K562 (cell line): ENCODE measurements around the gene PRKAG1. TPM values are rescaled to one million over a fixed set of nuclear protein-coding genes. Genes with fewer than 3 reads are reported as not detected.

Experiments used
- ATAC-seq: fragments of 200-7000 bp; cut with Tn5 transposase; 3 replicates; pipeline ENCODE4 v1.9.1; 2020; ENCODE audit warnings: moderate library complexity
- BruUV-seq: library from RNA; stranded (reverse); fragments of 400-500 nt; replicated peaks from 2 replicates; lab custom pipeline; 2021; lab: Mats Ljungman, UMichigan
- CTCF ChIA-PET: fragments of 300-600 bp; formaldehyde crosslinking; extraction: SDS; loops from one replicate; lab custom pipeline; 2021; ENCODE audit warnings: low intra/inter-chr PET ratio; lab: Yijun Ruan, JAX
- POLR2A ChIA-PET: fragments of 300-600, 350-650 bp; sonication (Branson Sonifier 250); formaldehyde crosslinking; extraction: SDS; loops from one replicate; lab custom pipeline; 2021; ENCODE audit warnings: antibody characterized with exemption, inconsistent platforms; lab: Yijun Ruan, JAX
- DNase-seq, 4 experiments: peaks; one replicate each; pipeline versions ENCODE4 v3.0.0 to v3.0.0-alpha.2; 2011 to 2018; ENCODE audit warnings: low spot score in 3 of 4, mixed read lengths in 3 of 4; ENCODE audit errors: extremely low read depth in 1 of 4
- FAIRE-seq: peaks from 2 replicates; lab custom pipeline; 2011; peaks lifted over from hg19 to GRCh38; lab: Jason Lieb, UNC
- H2AFZ ChIP-seq: 2 replicates; pipeline ENCODE4 v1.6.0; 2011; ENCODE audit warnings: low read depth, low read length, control low read depth, inconsistent platforms
- H3K27ac ChIP-seq: fragments of 200-600 bp; 3 replicates; pipeline ENCODE4 v1.8.0; 2011; ENCODE audit warnings: low read depth, mild to moderate bottlenecking, control low read depth, inconsistent platforms, low read length, moderate library complexity, mixed read lengths; ENCODE audit errors: extremely low read depth
- H3K27me3 ChIP-seq, 2 experiments: fragments of 300-600 bp in 1 of 2; 2 replicates in 1 of 2; 3 replicates in 1 of 2; pipeline versions ENCODE4 v1.6.0 to v1.8.0; 2011; ENCODE audit warnings: inconsistent platforms in 2 of 2, low read length in 2 of 2, mild to moderate bottlenecking in 1 of 2, mixed read lengths in 1 of 2, moderate library complexity in 1 of 2; ENCODE audit not compliant: control insufficient read depth in 2 of 2, insufficient read depth in 2 of 2
- H3K36me3 ChIP-seq: fragments of 300-600 bp; 3 replicates; pipeline ENCODE4 v1.8.0; 2011; ENCODE audit warnings: mild to moderate bottlenecking, low read length, inconsistent platforms; ENCODE audit not compliant: control insufficient read depth, insufficient read depth
- H3K4me1 ChIP-seq, 2 experiments: fragments of 200-600 bp in 1 of 2; replicated peaks in 1 of 2; 2 replicates in 1 of 2; 3 replicates in 1 of 2; pipeline versions ENCODE4 v1.5.1 to v1.8.0; 2011; ENCODE audit warnings: inconsistent platforms in 2 of 2, low read length in 2 of 2, mild to moderate bottlenecking in 1 of 2, mixed read lengths in 1 of 2, moderate library complexity in 1 of 2; ENCODE audit not compliant: control insufficient read depth in 2 of 2, insufficient read depth in 2 of 2
- H3K4me2 ChIP-seq: 2 replicates; pipeline ENCODE4 v1.6.1; 2011; ENCODE audit warnings: low read length, control low read depth, inconsistent platforms, mixed read lengths; ENCODE audit not compliant: insufficient read depth
- H3K4me3 ChIP-seq: fragments of 200-600 bp; sonication (generic), shearing (Covaris generic); 2 replicates; pipeline ENCODE4 v1.5.1; 2016; ENCODE audit warnings: control low read depth, inconsistent platforms
- H3K79me2 ChIP-seq: fragments of 200-600 bp; 3 replicates; pipeline ENCODE4 v1.8.0; 2011; ENCODE audit warnings: low read length, inconsistent platforms; ENCODE audit not compliant: control insufficient read depth, insufficient read depth
- H3K9ac ChIP-seq, 2 experiments: 2 replicates each; pipeline versions ENCODE4 v1.6.0 to v1.6.1; 2011; ENCODE audit warnings: low read depth in 2 of 2, low read length in 2 of 2, control low read depth in 1 of 2, inconsistent platforms in 1 of 2, mild to moderate bottlenecking in 1 of 2, mixed read lengths in 1 of 2; ENCODE audit not compliant: insufficient read depth in 1 of 2
- H3K9me1 ChIP-seq: one replicate; pipeline ENCODE4 v1.6.0; 2011; ENCODE audit warnings: inconsistent platforms, mild to moderate bottlenecking, low read length, moderate library complexity; ENCODE audit not compliant: control insufficient read depth, insufficient read depth
- H3K9me3 ChIP-seq: replicated peaks from 2 replicates; pipeline ENCODE4 v1.5.1; 2011; ENCODE audit warnings: low read depth, low read length, inconsistent platforms; ENCODE audit not compliant: control insufficient read depth, insufficient read depth
- H4K20me1 ChIP-seq: replicated peaks from 2 replicates; pipeline ENCODE4 v1.6.1; 2011; ENCODE audit warnings: low read length, inconsistent platforms, mixed read lengths; ENCODE audit not compliant: control insufficient read depth, insufficient read depth
- CBFA2T3 ChIP-seq: fragments of 450-650 bp; IDR thresholded peaks from 2 replicates; pipeline ENCODE4 v1.6.1; 2017
- REST ChIP-seq, 2 experiments: fragments of 450-650 bp; formaldehyde crosslinking in 1 of 2; IDR thresholded peaks; 2 replicates each; pipeline versions ENCODE4 v1.4.0 to v1.6.1; 2014 to 2020; ENCODE audit warnings: mild to moderate bottlenecking in 2 of 2, borderline replicate concordance in 1 of 2, low read depth in 1 of 2
- TCF3 ChIP-seq: sonication (generic); formaldehyde crosslinking; IDR thresholded peaks from 2 replicates; pipeline ENCODE4 v1.4.0; 2020; ENCODE audit warnings: mild to moderate bottlenecking, missing genetic modification reagents
- U2AF1 ChIP-seq: fragments of 200-400 bp; formaldehyde crosslinking; optimal IDR thresholded peaks from 2 replicates; pipeline ENCODE3; 2017; ENCODE audit warnings: mild to moderate bottlenecking, low read depth, low read length, moderate library complexity
- USF2 ChIP-seq: sonication (generic); formaldehyde crosslinking; IDR thresholded peaks from 2 replicates; pipeline ENCODE4 v1.5.0; 2020; ENCODE audit warnings: missing genetic modification reagents
- ZNF75A ChIP-seq: fragments of 450-650 bp; formaldehyde crosslinking; IDR thresholded peaks from 2 replicates; pipeline ENCODE4 v1.4.0; 2020; ENCODE audit warnings: mild to moderate bottlenecking
- WGBS: fragments of 100-300 bp; shearing (Covaris generic); methylation state at CpG from one replicate; pipeline ENCODE4 v1.1.6; 2016; ENCODE audit warnings: low coverage, mixed read lengths; ENCODE audit not compliant: insufficient coverage; ENCODE audit errors: missing lambda C conversion rate; 5-methylcytosine and 5-hydroxymethylcytosine counted together
- in situ Hi-C: fragments of 300-500 bp; cut with MboI; formaldehyde crosslinking; loops from 4 replicates; pipeline ENCODE4 v1.15.0; 2018; ENCODE audit warnings: inconsistent platforms, mixed read lengths
- intact Hi-C: fragments of 100-400 bp; cut with micrococcal nuclease; formaldehyde crosslinking; loops from 2 replicates; pipeline ENCODE4 v1.14.2; 2022
- polyA plus RNA-seq, 8 experiments: library from polyadenylated mRNA; depleted of rRNA in 4 of 8; stranded (reverse) in 5 of 8; unstranded in 3 of 8; fragments of >200 nt; fragmentation: Nextera tagmentation in 2 of 8; fragmentation: Illumina TruSeq in 1 of 8; extraction: Ambion mirVana in 2 of 8; extraction: Trizol in 1 of 8; gene quantifications; 2 replicates each; pipeline versions ENCODE4 v1.2.1 to v1.2.3, GENCODE V29; 2011 to 2014; ENCODE audit warnings: inconsistent platforms in 1 of 8, missing spikeins in 1 of 8
- total RNA-seq, 7 experiments: library from RNA; depleted of rRNA in 6 of 7; stranded (reverse); fragments of >200 nt in 6 of 7; fragmentation: Illumina TruSeq in 2 of 7; extraction: Trizol in 2 of 7; gene quantifications; 2 replicates each; pipeline versions ENCODE4 v1.2.1 to v1.2.3, GENCODE V29; 2011 to 2021; ENCODE audit warnings: low replicate concordance in 1 of 7

The PRKAG1 gene
- total and polyA plus RNA-seq, 9 of the 15 experiments (the other 6 are each of a cell fraction or from before 2014, with no cell fraction given) = 51.1 to 126 (median 79.1) TPM

GRCh38 chr12:49013428-49013827, 5.1 kb downstream of the PRKAG1 start:
- TF ChIP-seq TCF3 (0 out of 2 replicates have a peak, but pooled peaks have one; percentile 15), ZNF75A (CRISPR knock-in tag) (no peak), CBFA2T3 (0 out of 2 replicates have a peak, but pooled peaks have one; percentile 12), USF2 (CRISPR knock-in tag) (0 out of 2 replicates have a peak, but pooled peaks have one; percentile 12)
- ChIA-PET POLR2A (interaction anchor here (0.6 to 5.2 kb wide), 4 partner anchors 11 to 365 kb away, joined by 3 to 78 read pairs (median 3); partner anchors contain the start of gene DDN), CTCF (interaction anchor here (1.6 kb wide), 1 partner anchor 17 kb away, joined by 10 read pairs; no protein-coding TSS in a partner anchor)
- DNase-seq (no peak), ATAC-seq (no peak), FAIRE-seq (no peak)
- 78% methylated on average over 3 of the region's 3 CpGs for WGBS
- Histone ChIP-seq H3K4me1 (peaks cover 21 to 30% of the 10 kb centered on the region in 2 experiments; a peak in 4 of 5 replicates), H3K27me3 (no peaks in the 10 kb centered on the region), H3K27ac (no peak overlapping the region), H3K4me3 (no peak overlapping the region), H3K9me1 (no peaks in the 10 kb centered on the region), H3K9me3 (no peaks in the 10 kb centered on the region), H3K9ac (no peak overlapping the region), H2AFZ (no peak overlapping the region), H3K79me2 (peaks cover 30% of the 10 kb centered on the region), H3K36me3 (peaks cover 36% of the 10 kb centered on the region), H4K20me1 (0 out of 2 replicates have a peak, but pooled peaks cover 3% of the 10 kb centered on the region), H3K4me2 (no peak overlapping the region)
- intact Hi-C loops (no loop called here), in situ Hi-C loops (no loop called here)
- no TSS peak for BruUV-seq

DNA sequence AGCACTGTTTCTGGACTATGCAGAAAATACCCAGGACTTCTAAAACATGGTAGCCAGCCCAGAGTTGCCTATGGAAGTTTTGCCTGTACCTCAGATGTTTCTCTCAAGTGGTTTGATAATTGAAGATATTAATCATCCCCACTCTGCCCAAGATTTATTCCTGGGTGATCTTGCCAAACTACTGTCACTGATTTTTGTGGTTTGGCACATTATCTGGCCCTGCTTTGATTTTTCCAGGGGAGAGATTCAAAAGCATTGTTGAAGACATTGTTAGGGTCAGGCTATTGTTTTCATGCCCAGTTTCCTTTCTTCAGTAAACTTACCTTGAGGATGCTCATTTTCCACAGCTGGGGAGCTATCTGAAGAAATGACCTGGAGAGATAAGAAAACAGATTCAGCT, 5.8 kb downstream of the PRKAG1 start:
- no peak overlapping the region for H3K9ac ChIP-seq
- H3K9me3 ChIP-seq = no peaks in the 10 kb centered on the region
- no peak for DNase-seq
- no peak overlapping the region for H2AFZ ChIP-seq
- CTCF ChIA-PET = no interaction called here
- H3K27ac ChIP-seq = no peak overlapping the region
- POLR2A ChIA-PET = interaction anchor here (0.7 to 4.1 kb wide), 2 partner anchors 12 to 366 kb away, joined by 3 to 17 read pairs; no protein-coding TSS in a partner anchor
- intact Hi-C loops = no loop called here
- H3K4me2 ChIP-seq = no peak overlapping the region
- peaks cover 17 to 28% of the 10 kb centered on the region in 2 experiments; a peak in 4 of 5 replicates for H3K4me1 ChIP-seq
- in situ Hi-C loops = no loop called here
- no peak for FAIRE-seq
- no peaks in the 10 kb centered on the region for H3K27me3 ChIP-seq
- BruUV-seq = no TSS peak
- peaks cover 23% of the 10 kb centered on the region for H3K79me2 ChIP-seq
- no peaks in the 10 kb centered on the region for H3K9me1 ChIP-seq
- no peak for ATAC-seq
- no peak overlapping the region for H3K4me3 ChIP-seq
- 0 out of 2 replicates have a peak, but pooled peaks cover 3% of the 10 kb centered on the region for H4K20me1 ChIP-seq
- peaks cover 36% of the 10 kb centered on the region for H3K36me3 ChIP-seq
- TF ChIP-seq U2AF1 (no peak), REST (IDR thresholded peaks at IDR 0.05; ENCODE audit: borderline replicate concordance) (no peak), REST (CRISPR knock-in tag; IDR thresholded peaks at IDR 0.05; ENCODE audit: low read depth) (no peak)
